GM19351 (cell line): ENCODE measurements around the gene AGAP1.

Experiments
- ATAC-seq: cut with Tn5 transposase; IDR thresholded peaks from one replicate; pipeline ENCODE4 v1.9.1; 2021; ENCODE audit warnings: mild to moderate bottlenecking, moderate library complexity; ENCODE audit not compliant: unreplicated experiment

Gene AGAP1

DNA sequence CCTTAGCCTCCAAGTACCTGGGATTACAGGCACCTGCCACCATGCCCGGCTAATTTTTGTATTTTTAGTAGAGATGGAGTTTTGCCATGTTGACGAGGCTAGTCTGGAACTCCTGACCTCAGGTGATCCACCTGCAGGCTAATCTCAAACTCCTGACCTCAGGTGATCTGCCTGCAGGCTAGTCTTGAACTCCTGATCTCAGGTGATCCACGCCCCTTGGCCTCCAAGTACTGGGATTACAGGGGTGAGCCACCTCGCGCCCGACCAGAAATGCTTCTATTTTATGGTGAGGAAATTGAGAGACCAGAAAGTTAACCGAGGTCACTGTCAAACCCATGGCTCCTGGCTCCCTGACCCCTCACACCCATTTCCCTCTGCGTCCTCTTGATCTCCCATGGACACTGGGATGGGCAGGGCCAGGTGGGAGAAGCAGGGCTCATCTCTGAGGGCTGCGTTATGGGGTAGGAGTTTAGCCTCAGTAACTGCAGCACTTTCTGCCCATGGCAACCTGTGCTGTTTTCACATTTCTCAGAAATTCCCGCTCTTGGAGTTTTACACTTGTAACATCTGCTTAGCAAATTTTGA lies 210.0 kb downstream of the AGAP1 start:
- ATAC-seq: no peak

DNA sequence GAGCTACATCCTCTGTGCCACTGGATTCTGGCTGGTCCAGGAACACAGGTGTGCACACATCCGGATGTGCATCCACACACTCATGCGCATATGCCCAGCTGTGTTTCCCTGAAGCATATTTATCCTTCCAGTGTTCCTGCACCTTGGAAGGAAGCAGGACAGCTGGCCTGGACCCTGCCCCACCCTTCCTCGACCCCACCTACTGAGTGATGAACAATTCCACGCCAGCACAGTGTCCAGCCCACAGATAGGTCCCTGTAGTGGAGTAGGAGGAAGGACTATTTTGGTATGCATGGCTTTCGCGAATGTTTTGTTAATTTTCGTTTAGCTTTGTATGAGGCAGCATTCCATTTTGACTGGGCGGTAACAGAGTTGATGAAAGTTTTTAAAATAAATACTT lies 211.5 kb downstream of the AGAP1 start:
- no peak for ATAC-seq

DNA sequence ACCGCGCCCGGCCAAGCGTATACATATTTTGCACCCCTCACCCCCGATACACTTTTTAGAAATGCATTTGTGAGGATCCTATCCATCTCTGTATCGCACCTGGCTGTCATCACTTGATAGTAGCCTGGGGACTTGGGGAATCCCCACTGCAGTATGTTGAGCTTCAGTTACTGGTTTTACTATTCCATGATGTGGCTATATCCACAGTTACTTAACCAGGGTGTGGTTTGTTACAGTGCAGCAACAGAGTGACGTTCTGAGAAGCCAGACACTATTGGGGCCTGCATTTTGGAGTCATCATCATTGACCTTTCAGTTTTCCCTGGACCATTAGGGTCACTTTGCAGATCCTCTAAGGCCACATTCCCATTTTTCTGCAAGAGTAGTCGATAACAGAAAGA lies 212.7 kb downstream of the AGAP1 start:
- ATAC-seq: no peak

- no peak for ATAC-seq
These were observed 213.7 kb downstream of the AGAP1 start for GRCh38 chr2:235707411-235708096.

DNA sequence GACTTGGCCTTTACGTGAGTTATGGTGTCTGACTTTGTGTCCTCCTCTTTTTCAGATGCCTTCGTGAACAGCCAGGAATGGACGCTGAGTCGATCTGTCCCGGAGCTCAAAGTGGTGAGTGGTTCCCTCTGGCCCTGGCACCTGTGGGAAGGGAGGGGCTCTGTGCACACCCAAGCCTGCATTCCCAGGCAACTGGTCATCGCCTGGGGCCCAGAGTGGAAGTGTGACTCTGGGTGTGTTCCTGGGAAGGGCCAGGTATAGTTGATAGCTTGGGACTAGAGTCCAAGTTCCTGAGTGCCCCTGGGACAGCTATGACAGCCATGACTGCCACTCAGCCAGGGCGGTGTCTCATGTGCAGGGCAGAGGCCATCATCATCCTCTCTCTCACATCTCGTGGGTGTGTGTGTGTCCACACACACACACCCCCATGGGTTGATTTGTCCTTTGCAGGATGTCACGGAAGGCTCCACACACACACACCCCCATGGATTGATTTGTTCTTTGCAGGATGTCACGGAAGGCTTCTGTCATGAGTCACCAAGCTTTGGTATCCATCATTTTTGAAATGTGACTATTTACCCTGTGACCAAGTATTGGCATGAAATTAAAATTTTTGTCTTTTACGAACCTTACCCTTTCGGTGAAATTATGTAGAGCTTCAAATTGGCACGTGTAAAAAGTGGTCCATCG lies 215.4 kb downstream of the AGAP1 start:
- ATAC-seq: no peak

GRCh38 chr2:235709969-235710879 lies 216.4 kb downstream of the AGAP1 start:
- ATAC-seq: no peak

- ATAC-seq: no peak
These were observed 217.1 kb downstream of the AGAP1 start for GRCh38 chr2:235710933-235711332.

DNA sequence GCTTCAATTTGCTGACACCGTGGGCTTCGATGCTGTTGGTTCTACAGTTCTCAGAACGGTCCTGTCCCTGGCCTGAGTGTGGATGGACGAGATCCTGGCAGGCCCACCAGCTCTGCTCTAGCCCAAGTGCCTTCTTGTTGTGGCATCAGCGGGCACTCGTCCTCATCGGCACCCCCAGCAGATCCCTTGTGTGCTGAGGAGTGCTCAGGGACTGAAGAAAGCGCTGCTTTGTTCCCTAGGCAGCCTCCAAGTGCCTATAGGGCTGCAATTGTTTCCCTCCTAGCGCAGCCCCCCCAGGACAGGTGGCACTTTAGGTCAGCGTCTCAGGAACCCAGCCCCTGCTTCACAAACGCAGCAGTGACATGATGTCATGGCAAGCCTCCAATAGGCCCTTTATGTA lies 217.7 kb downstream of the AGAP1 start:
- no peak for ATAC-seq

GRCh38 chr2:235712176-235712575 lies 218.3 kb downstream of the AGAP1 start:
- no peak for ATAC-seq

- ATAC-seq: no peak
These were observed 219.3 kb downstream of the AGAP1 start for GRCh38 chr2:235713189-235713588.

DNA sequence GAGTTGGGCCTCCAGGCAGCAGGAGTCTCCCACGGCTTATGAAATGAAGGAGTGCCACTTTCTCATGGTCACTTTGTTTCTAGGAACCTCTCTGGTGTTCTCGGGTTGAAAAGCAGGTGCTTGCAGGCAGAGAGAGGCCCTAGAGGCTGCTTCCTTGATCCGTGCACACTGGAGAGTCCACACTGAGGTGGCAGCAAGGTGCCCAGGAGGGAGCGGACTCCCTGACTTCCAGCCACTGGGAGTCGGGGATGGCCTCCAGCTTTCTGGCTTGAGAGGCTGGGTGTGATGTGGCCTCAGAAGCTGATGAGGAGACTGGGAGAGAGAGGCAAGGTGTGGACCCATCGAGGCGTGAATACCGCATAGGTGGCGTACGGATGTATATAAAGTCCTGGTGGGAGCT lies 221.8 kb downstream of the AGAP1 start:
- no peak for ATAC-seq

- no peak for ATAC-seq
These were observed 223.1 kb downstream of the AGAP1 start for GRCh38 chr2:235716875-235717496.

GRCh38 chr2:235719146-235719942 lies 225.5 kb downstream of the AGAP1 start:
- ATAC-seq: no peak

- no peak for ATAC-seq
These were observed 227.8 kb downstream of the AGAP1 start for GRCh38 chr2:235721625-235722024.

DNA sequence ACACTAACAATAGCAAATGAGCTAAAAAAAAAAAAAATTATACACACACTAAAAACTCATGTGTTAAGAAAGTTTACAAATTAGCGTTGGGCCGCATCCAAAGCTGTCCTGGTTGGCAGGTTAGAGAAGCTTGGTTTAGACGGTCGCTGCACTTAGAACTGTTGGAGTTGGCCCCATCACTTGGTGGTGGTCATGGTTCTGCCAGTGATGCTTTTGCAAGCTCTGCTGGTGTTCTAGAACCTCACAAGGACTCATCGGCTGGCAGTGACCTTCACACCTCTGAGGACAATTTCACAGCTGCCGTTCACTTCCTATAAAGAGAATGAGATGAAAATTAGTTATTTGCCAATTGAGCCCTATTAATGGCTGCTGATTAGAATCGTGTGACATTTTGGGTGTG lies 229.0 kb downstream of the AGAP1 start:
- ATAC-seq: no peak

DNA sequence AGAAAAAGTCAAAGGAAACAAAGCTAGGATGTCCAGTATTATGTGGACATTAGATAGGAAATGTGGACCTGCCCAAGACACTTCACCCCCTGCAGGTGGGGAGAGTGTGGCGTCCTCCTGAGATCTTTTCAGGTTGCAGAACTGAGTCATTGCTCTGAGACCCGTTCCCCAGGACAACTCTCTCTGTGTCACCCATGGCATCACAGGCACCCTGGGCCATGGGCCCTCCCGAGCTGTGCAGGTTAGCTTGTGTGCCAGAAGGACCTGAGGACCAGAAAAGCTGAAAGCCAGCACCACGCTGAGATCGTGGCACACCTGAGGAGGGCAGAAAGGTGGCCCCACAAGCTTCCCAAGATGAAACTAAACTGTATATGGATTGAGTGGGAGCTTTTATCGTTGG lies 229.5 kb downstream of the AGAP1 start:
- ATAC-seq: no peak

DNA sequence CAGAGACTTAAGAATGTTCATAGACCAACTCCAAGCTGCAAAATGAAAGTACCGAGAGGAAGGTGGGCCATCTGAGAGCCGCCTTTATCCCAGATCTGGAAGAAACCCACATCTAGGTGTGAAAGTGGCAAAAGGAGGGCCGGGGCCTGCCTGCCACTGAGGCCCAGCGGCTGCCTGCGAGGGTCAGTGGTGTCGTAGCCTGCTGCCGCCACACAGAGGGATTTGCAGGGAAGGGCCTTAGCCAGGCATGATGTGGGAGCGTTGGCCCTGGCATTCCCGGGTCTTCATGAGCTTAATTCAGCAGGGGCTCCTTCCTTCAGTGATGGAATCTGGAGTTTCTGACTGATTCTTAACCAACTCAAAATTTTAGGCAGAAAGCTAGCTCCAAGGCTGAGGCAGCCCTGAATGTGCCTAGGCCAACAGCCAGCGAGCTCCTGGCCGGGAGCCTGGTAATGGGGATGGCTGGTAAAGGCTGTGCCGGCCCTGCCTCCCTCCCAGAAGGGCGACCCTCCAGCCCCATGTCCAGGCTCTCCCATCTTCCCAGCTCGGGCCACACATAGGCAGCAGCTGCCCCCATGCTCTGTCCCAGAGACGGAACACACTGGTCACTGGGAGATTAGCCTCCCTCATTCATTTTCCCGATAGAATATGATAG lies 230.1 kb downstream of the AGAP1 start:
- ATAC-seq: no peak

DNA sequence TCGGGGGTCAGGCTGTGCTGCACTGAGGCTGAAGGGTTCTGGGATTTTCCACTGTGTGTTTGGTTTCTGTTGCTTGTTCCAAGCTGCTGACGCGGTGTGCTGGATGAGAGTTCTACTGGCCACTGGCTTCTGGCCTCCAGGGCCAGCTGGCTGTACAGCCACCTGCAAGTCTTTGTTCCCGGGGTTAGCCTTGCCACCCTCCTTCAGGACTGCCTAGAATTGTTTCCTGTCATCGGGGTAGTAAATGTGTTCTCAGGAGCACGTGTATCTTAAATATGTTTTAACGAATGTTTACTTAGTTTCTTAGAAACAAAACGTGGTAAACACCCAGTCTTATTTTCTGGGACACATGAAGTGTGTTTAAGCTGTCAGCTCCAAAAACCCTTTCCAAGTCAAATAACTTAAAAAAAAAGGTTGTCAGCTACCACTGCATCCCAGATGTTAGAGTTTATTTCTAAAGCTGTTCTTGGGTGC lies 231.2 kb downstream of the AGAP1 start:
- ATAC-seq: no peak

GRCh38 chr2:235725841-235726240 lies 232.0 kb downstream of the AGAP1 start:
- no peak for ATAC-seq
